Mesothelial cell of epicardium (in vitro differentiated cells): ENCODE measurements around the gene CIAO1. TPM values are rescaled to one million over a fixed set of nuclear protein-coding genes. Genes with fewer than 3 reads are reported as not detected.

Experiments used
- DNase-seq, 2 experiments: peaks; one replicate each; pipeline ENCODE4 v3.0.0; 2021; ENCODE audit warnings: low spot score in 2 of 2; ENCODE audit not compliant: unreplicated experiment in 2 of 2
- H3K27ac Mint-ChIP-seq: 2 replicates; pipeline ENCODE4 v1.8.0; 2021; ENCODE audit warnings: mixed read lengths
- H3K27me3 Mint-ChIP-seq: 2 replicates; pipeline ENCODE4 v1.8.0; 2021; ENCODE audit warnings: low read depth, mixed read lengths
- H3K36me3 Mint-ChIP-seq: 2 replicates; pipeline ENCODE4 v1.8.0; 2021; ENCODE audit warnings: mixed read lengths
- H3K4me1 Mint-ChIP-seq: 2 replicates; pipeline ENCODE4 v1.8.0; 2021; ENCODE audit warnings: mixed read lengths
- H3K4me3 Mint-ChIP-seq: 2 replicates; pipeline ENCODE4 v1.8.0; 2021; ENCODE audit warnings: mild to moderate bottlenecking, moderate library complexity, mixed read lengths
- H3K9me3 Mint-ChIP-seq: 2 replicates; pipeline ENCODE4 v1.8.0; 2021; ENCODE audit warnings: mixed read lengths
- total RNA-seq: library from RNA; stranded (reverse); gene quantifications from 3 replicates; pipeline ENCODE4 v1.2.1, GENCODE V29; 2021
- TF ChIP-seq, protein P1 (sequence below): fragments of 200-600 bp; sonication (generic); IDR thresholded peaks from one replicate; pipeline ENCODE4 v1.5.0; 2021; ENCODE audit warnings: antibody characterized with exemption; ENCODE audit not compliant: unreplicated experiment

The CIAO1 gene
- total RNA-seq, 1 donor from 2014 or later, result 74.2 TPM

DNA sequence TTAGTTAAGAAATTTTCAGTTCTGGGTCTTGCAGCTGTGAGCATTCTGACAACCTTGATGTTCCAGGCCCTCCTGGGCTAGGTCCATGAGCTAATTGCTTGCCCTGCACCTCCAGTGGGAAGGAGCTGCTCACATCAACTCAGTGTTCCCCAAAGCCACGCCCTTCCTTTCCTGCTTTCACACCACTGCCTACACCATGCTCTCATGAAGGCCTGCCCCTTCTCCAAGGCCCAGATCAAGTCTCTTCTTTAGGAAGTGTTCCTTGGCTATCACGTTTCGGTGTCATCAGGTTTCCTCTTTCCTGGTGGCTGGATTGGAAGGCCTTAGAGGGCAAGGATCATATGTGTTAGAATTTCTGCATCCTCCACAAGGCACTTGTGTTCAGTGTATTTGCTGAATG, 19.0 kb upstream of the CIAO1 start:
- Mint-ChIP-seq H3K9me3 (no peaks in the 10 kb centered on the region), H3K27ac (no peak overlapping the region), H3K36me3 (peaks cover 7% of the 10 kb centered on the region), H3K4me3 (no peak overlapping the region), H3K27me3 (no peaks in the 10 kb centered on the region), H3K4me1 (peaks cover 11% of the 10 kb centered on the region)
- TF ChIP-seq, protein P1, sequence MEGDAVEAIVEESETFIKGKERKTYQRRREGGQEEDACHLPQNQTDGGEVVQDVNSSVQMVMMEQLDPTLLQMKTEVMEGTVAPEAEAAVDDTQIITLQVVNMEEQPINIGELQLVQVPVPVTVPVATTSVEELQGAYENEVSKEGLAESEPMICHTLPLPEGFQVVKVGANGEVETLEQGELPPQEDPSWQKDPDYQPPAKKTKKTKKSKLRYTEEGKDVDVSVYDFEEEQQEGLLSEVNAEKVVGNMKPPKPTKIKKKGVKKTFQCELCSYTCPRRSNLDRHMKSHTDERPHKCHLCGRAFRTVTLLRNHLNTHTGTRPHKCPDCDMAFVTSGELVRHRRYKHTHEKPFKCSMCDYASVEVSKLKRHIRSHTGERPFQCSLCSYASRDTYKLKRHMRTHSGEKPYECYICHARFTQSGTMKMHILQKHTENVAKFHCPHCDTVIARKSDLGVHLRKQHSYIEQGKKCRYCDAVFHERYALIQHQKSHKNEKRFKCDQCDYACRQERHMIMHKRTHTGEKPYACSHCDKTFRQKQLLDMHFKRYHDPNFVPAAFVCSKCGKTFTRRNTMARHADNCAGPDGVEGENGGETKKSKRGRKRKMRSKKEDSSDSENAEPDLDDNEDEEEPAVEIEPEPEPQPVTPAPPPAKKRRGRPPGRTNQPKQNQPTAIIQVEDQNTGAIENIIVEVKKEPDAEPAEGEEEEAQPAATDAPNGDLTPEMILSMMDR, result no peak
- DNase-seq, result no peak

DNA sequence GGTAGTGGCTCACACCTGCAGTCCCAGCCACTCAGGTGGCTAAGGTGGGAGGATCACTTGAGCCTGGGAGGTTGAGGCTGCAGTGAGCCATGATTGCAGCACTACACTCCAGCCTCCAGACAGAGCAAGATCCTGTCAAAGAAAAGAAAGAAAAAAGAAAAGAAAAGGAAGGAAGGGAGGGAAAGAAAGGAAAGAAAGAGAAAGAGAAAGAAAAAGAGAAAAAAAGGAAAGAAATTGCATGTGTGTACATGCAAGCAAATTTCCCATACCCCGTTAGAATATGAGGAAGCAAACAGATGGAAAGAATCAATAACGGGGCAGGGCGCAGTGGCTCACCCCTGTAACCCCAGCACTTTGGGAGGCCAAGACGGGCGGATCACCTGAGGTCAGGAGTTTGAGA, 18.1 kb upstream of the CIAO1 start:
- DNase-seq, result no peak
- H3K4me1 Mint-ChIP-seq, result peaks cover 11% of the 10 kb centered on the region
- no peaks in the 10 kb centered on the region for H3K27me3 Mint-ChIP-seq
- TF ChIP-seq, protein P1, result no peak
- H3K27ac Mint-ChIP-seq, result peak overlapping the region; percentile 5
- no peak overlapping the region for H3K4me3 Mint-ChIP-seq
- H3K9me3 Mint-ChIP-seq, result no peaks in the 10 kb centered on the region
- H3K36me3 Mint-ChIP-seq, result peaks cover 8% of the 10 kb centered on the region

- DNase-seq, result no peak
- no peak overlapping the region for H3K27ac Mint-ChIP-seq
Measured at GRCh38 chr2:96248624-96249023, 17.4 kb upstream of the CIAO1 start.

DNA sequence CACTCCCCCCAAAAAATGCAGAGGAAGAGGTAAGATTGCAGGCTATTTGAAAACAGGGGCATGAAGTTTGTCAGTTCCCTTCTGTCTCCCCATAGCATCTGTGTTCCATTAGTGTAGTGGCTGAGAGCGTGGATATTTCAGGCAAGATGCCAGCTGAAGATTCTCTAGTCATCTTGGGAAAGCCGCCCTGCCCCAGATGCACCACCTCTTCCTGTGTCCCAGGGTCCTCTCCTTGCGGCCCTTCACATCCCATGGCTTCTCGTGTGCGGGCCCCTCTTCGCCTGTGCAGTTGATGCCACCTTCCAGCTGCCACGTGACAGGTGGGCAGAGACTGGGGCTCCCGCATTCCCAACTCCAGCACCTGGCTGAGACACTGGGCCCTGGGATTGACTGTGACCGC, 16.4 kb upstream of the CIAO1 start:
- TF ChIP-seq, protein P1, result no peak
- H3K4me1 Mint-ChIP-seq, result peaks cover 11% of the 10 kb centered on the region
- no peaks in the 10 kb centered on the region for H3K27me3 Mint-ChIP-seq
- no peak overlapping the region for H3K4me3 Mint-ChIP-seq
- H3K27ac Mint-ChIP-seq, result peak overlapping the region; percentile 74
- H3K36me3 Mint-ChIP-seq, result peaks cover 12% of the 10 kb centered on the region
- H3K9me3 Mint-ChIP-seq, result no peaks in the 10 kb centered on the region
- no peak for DNase-seq

More at GRCh38 chr2:96248624-96249023, 17.4 kb upstream of the CIAO1 start:
- H3K4me1 Mint-ChIP-seq, result peaks cover 11% of the 10 kb centered on the region
- no peaks in the 10 kb centered on the region for H3K9me3 Mint-ChIP-seq
- H3K4me3 Mint-ChIP-seq, result no peak overlapping the region
- H3K36me3 Mint-ChIP-seq, result peaks cover 8% of the 10 kb centered on the region
- TF ChIP-seq, protein P1, result no peak
- no peaks in the 10 kb centered on the region for H3K27me3 Mint-ChIP-seq

- no peak for DNase-seq
Measured at GRCh38 chr2:96250188-96250587, 15.8 kb upstream of the CIAO1 start.

More at GRCh38 chr2:96250188-96250587, 15.8 kb upstream of the CIAO1 start:
- H3K9me3 Mint-ChIP-seq, result no peaks in the 10 kb centered on the region
- peak overlapping the region; percentile 81 for H3K27ac Mint-ChIP-seq
- peaks cover 13% of the 10 kb centered on the region for H3K36me3 Mint-ChIP-seq
- no peaks in the 10 kb centered on the region for H3K27me3 Mint-ChIP-seq
- H3K4me1 Mint-ChIP-seq, result peaks cover 11% of the 10 kb centered on the region
- TF ChIP-seq, protein P1, result no peak
- H3K4me3 Mint-ChIP-seq, result no peak overlapping the region
